ENCODE measurements around the gene TBPL2. TPM values are rescaled to one million over a fixed set of nuclear protein-coding genes. Genes with fewer than 3 reads are reported as not detected.

Gene TBPL2
- total and polyA plus RNA-seq, 2 of the 13 experiments (the other 11 are each of a cell fraction or from before 2014, with no cell fraction given) = not detected

- POLR2A ChIA-PET = no interaction called here
Measured at GRCh38 chr14:55451398-55451797, 11.0 kb upstream of the TBPL2 start.

GRCh38 chr14:55450987-55451386, 10.6 kb upstream of the TBPL2 start:
- Histone ChIP-seq H4K20me1 (ENCODE audit: insufficient read depth, low read length) (no peaks in the 10 kb centered on the region), H3K36me3 (replicated peaks in 1 of 2; ENCODE audit: control insufficient read depth in 1 of 2, insufficient read depth in 2 of 2, low read length in 2 of 2) (no peaks in the 10 kb centered on the region), H3K27ac (ENCODE audit: extremely low read length, insufficient read depth, low read length) (no peak overlapping the region), H3K4me1 (ENCODE audit: insufficient read depth, low read length) (peaks cover 21% of the 10 kb centered on the region; the same call in 1 of the 2 replicates), H3K79me2 (ENCODE audit: insufficient read depth, low read length) (no peaks in the 10 kb centered on the region), H3K4me2 (ENCODE audit: low read depth, low read length) (no peak overlapping the region), H3K4me3 (replicated peaks in 1 of 3; ENCODE audit: insufficient read depth in 1 of 3, low read depth in 2 of 3, low read length in 3 of 3) (no peak overlapping the region), H3K9me3 (ENCODE audit: low read length) (no peaks in the 10 kb centered on the region), H2AFZ (ENCODE audit: low read length) (no peak overlapping the region), H3K9ac (ENCODE audit: insufficient read depth, low read depth, low read length) (no peak overlapping the region), H3K27me3 (ENCODE audit: control insufficient read depth in 1 of 2, insufficient read depth in 2 of 2, low read length in 2 of 2) (peaks cover 0 to 4% of the 10 kb centered on the region in 2 experiments; a peak in 1 of 5 replicates)
- in situ Hi-C loops (cut with HindIII; ENCODE audit: extremely low pct_ligation_motif_present, low pct_unique_long_range_greater_than_20kb) = no loop called here
- CTCF ChIA-PET (ENCODE audit: low intra/inter-chr PET ratio, low total read pairs) = no interaction called here
- DNase-seq (ENCODE audit: low spot score) (no peak), ATAC-seq (no peak), FAIRE-seq (no peak)
- intact Hi-C loops (cut with micrococcal nuclease; ENCODE audit: unreplicated experiment) = no loop called here
- POLR2A ChIA-PET = no interaction called here
- BruUV-seq (replicated peaks) = no TSS peak
- TF ChIP-seq TFE3 (CRISPR knock-in tag; IDR thresholded peaks at IDR 0.05) (no peak), SP5 (CRISPR knock-in tag; IDR thresholded peaks at IDR 0.05; ENCODE audit: borderline replicate concordance, low read depth) (no peak), ZBTB34 (CRISPR knock-in tag; IDR thresholded peaks at IDR 0.05) (no peak), GABPB1 (CRISPR knock-in tag; IDR thresholded peaks at IDR 0.05) (no peak), ZNF724P (CRISPR knock-in tag; IDR thresholded peaks at IDR 0.05; ENCODE audit: borderline replicate concordance) (no peak), AHDC1 (CRISPR knock-in tag; IDR thresholded peaks at IDR 0.05; ENCODE audit: borderline replicate concordance) (no peak)

More at GRCh38 chr14:55451398-55451797, 11.0 kb upstream of the TBPL2 start:
- no peak overlapping the region for H3K9ac ChIP-seq (ENCODE audit: insufficient read depth, low read depth, low read length)
- 22% methylated on average over 4 of the region's 4 CpGs for WGBS (ENCODE audit: low lambda C conversion rate)
- no peak for TF ChIP-seq FOXP1 (IDR thresholded peaks at IDR 0.05)
- TF ChIP-seq FOXP1 (CRISPR knock-in tag; IDR thresholded peaks at IDR 0.05) = no peak
- no peak for TF ChIP-seq HES4 (CRISPR knock-in tag; IDR thresholded peaks at IDR 0.05; ENCODE audit: borderline replicate concordance)
- TF ChIP-seq MED13 (CRISPR knock-in tag; IDR thresholded peaks at IDR 0.05) = no peak
- H3K36me3 ChIP-seq (replicated peaks in 1 of 2; ENCODE audit: control insufficient read depth in 1 of 2, insufficient read depth in 2 of 2, low read length in 2 of 2) = no peaks in the 10 kb centered on the region
- no peaks in the 10 kb centered on the region for H3K79me2 ChIP-seq (ENCODE audit: insufficient read depth, low read length)
- H3K4me1 ChIP-seq (ENCODE audit: insufficient read depth, low read length) = peaks cover 20% of the 10 kb centered on the region; the same call in 1 of the 2 replicates
- in situ Hi-C loops (cut with HindIII; ENCODE audit: extremely low pct_ligation_motif_present, low pct_unique_long_range_greater_than_20kb) = no loop called here
- ATAC-seq (no peak), FAIRE-seq (no peak), DNase-seq (ENCODE audit: low spot score) (no peak)
- CTCF ChIA-PET (ENCODE audit: low intra/inter-chr PET ratio, low total read pairs) = no interaction called here
- no peaks in the 10 kb centered on the region for H3K9me3 ChIP-seq (ENCODE audit: low read length)
- H2AFZ ChIP-seq (ENCODE audit: low read length) = no peak overlapping the region
- no peak overlapping the region for H3K4me2 ChIP-seq (ENCODE audit: low read depth, low read length)
- intact Hi-C loops (cut with micrococcal nuclease; ENCODE audit: unreplicated experiment) = no loop called here
- BruUV-seq (replicated peaks) = no TSS peak
- H4K20me1 ChIP-seq (ENCODE audit: insufficient read depth, low read length) = no peaks in the 10 kb centered on the region
- peaks cover 0 to 4% of the 10 kb centered on the region in 2 experiments; a peak in 1 of 5 replicates for H3K27me3 ChIP-seq (ENCODE audit: control insufficient read depth in 1 of 2, insufficient read depth in 2 of 2, low read length in 2 of 2)
- no peak overlapping the region for H3K4me3 ChIP-seq (replicated peaks in 1 of 3; ENCODE audit: insufficient read depth in 1 of 3, low read depth in 2 of 3, low read length in 3 of 3)
- no peak overlapping the region for H3K27ac ChIP-seq (ENCODE audit: extremely low read length, insufficient read depth, low read length)

All from HepG2 (cell line).